ENCODE results near the gene PCBP2. TPM values are rescaled to one million over a fixed set of nuclear protein-coding genes. Genes with fewer than 3 reads are reported as not detected.

The PCBP2 gene
- polyA plus RNA-seq, 3 donors, result 79.6 to 588 (median 81.9) TPM

GRCh38 chr12:53504004-53504920 is 52.4 kb downstream of the PCBP2 start:
- Mint-ChIP-seq H3K9me3 (no peaks in the 10 kb centered on the region), H3K4me1 (peaks cover 29% of the 10 kb centered on the region), H3K36me3 (peaks cover 29 to 47% of the 10 kb centered on the region in 2 donors), H3K27me3 (ENCODE audit: low read depth in 3 of 3) (peaks cover 0 to 4% (median 0%) of the 10 kb centered on the region in 3 donors), H3K27ac (peak overlapping the region in 3 of 7 donors; percentile 46 to 64 (median 46)), H3K4me3 (no peak overlapping the region)
- no peak for TF ChIP-seq CTCF (IDR thresholded peaks at IDR 0.05)
- H3K27ac ChIP-seq (ENCODE audit: low read depth in 1 of 2, low read length in 2 of 2), result peak overlapping the region in 1 of 2 donors; percentile 41
- peaks cover 33 to 45% of the 10 kb centered on the region in 2 donors for H3K36me3 ChIP-seq (replicated peaks in 1 of 2; ENCODE audit: control insufficient read depth in 1 of 2, insufficient read depth in 2 of 2, low read length in 2 of 2)
- no peak overlapping the region for H3K4me2 ChIP-seq (replicated peaks; ENCODE audit: extremely low read depth, low read length, poor library complexity, severe bottlenecking)
- H3K4me1 ChIP-seq (ENCODE audit: control insufficient read depth in 1 of 2, insufficient read depth in 2 of 2, low read length in 2 of 2), result peaks cover 22 to 30% of the 10 kb centered on the region in 2 donors
- intact Hi-C loops (cut with micrococcal nuclease), result loop anchor here (5.0 to 10.0 kb wide), 3 partner anchors 52 to 289 kb away; partner anchors contain the start of genes AAAS (in 1 of the 2) and PCBP2 (in 1 of the 2)
- H3K79me2 ChIP-seq (ENCODE audit: insufficient read depth, low read length), result peaks cover 18% of the 10 kb centered on the region
- no peak overlapping the region for H3K9ac ChIP-seq (ENCODE audit: insufficient read depth, low read length, poor library complexity, severe bottlenecking)
- H3K9me3 ChIP-seq (replicated peaks in 1 of 2; ENCODE audit: control insufficient read depth in 1 of 2, insufficient read depth in 1 of 2, low read length in 2 of 2), result no peaks in the 10 kb centered on the region
- 98% methylated on average over 5 of the region's 14 CpGs for WGBS (ENCODE audit: insufficient coverage)
- H2AFZ ChIP-seq (ENCODE audit: insufficient read depth, low read depth, low read length, poor library complexity, severe bottlenecking), result no peak overlapping the region
- no peaks in the 10 kb centered on the region for H4K20me1 ChIP-seq (ENCODE audit: insufficient read depth, low read length)
- no peaks in the 10 kb centered on the region for H3K27me3 ChIP-seq (ENCODE audit: control insufficient read depth in 2 of 2, insufficient read depth in 2 of 2, low read length in 2 of 2)
- no peak for DNase-seq
- no peak overlapping the region for H3K4me3 ChIP-seq (replicated peaks in 1 of 3; ENCODE audit: low read depth in 2 of 3, low read length in 3 of 3)

- intact Hi-C loops (cut with micrococcal nuclease), result loop anchor here in 1 of 2 donors (10.0 kb wide), 1 partner anchor 290 kb away; no protein-coding TSS in a partner anchor
- DNase-seq, result peak in 1 of 3 donors; percentile 21
Measured at GRCh38 chr12:53505086-53505485, 53.2 kb downstream of the PCBP2 start.

More at GRCh38 chr12:53505086-53505485, 53.2 kb downstream of the PCBP2 start:
- peaks cover 18% of the 10 kb centered on the region for H3K79me2 ChIP-seq (ENCODE audit: insufficient read depth, low read length)
- no peak for TF ChIP-seq CTCF (IDR thresholded peaks at IDR 0.05)
- H4K20me1 ChIP-seq (ENCODE audit: insufficient read depth, low read length), result no peaks in the 10 kb centered on the region
- H2AFZ ChIP-seq (ENCODE audit: insufficient read depth, low read depth, low read length, poor library complexity, severe bottlenecking), result no peak overlapping the region
- peaks cover 16 to 23% of the 10 kb centered on the region in 2 donors for H3K4me1 ChIP-seq (ENCODE audit: control insufficient read depth in 1 of 2, insufficient read depth in 2 of 2, low read length in 2 of 2)
- H3K27ac ChIP-seq (ENCODE audit: low read depth in 1 of 2, low read length in 2 of 2), result peak overlapping the region; percentile 4 to 41
- Mint-ChIP-seq H3K4me1 (peaks cover 24% of the 10 kb centered on the region), H3K36me3 (peaks cover 30 to 49% of the 10 kb centered on the region in 2 donors), H3K9me3 (no peaks in the 10 kb centered on the region), H3K27ac (peak overlapping the region in 4 of 7 donors; percentile 59 to 74 (median 62)), H3K27me3 (ENCODE audit: low read depth in 3 of 3) (peaks cover 0 to 4% (median 0%) of the 10 kb centered on the region in 3 donors), H3K4me3 (no peak overlapping the region)
- no peaks in the 10 kb centered on the region for H3K27me3 ChIP-seq (ENCODE audit: control insufficient read depth in 2 of 2, insufficient read depth in 2 of 2, low read length in 2 of 2)
- no peak overlapping the region for H3K4me3 ChIP-seq (replicated peaks in 1 of 3; ENCODE audit: low read depth in 2 of 3, low read length in 3 of 3)
- no peak overlapping the region for H3K9ac ChIP-seq (ENCODE audit: insufficient read depth, low read length, poor library complexity, severe bottlenecking)
- peaks cover 33 to 48% of the 10 kb centered on the region in 2 donors for H3K36me3 ChIP-seq (replicated peaks in 1 of 2; ENCODE audit: control insufficient read depth in 1 of 2, insufficient read depth in 2 of 2, low read length in 2 of 2)
- H3K4me2 ChIP-seq (replicated peaks; ENCODE audit: extremely low read depth, low read length, poor library complexity, severe bottlenecking), result no peak overlapping the region
- 84% methylated on average over 9 of the region's 10 CpGs for WGBS (ENCODE audit: insufficient coverage)
- H3K9me3 ChIP-seq (replicated peaks in 1 of 2; ENCODE audit: control insufficient read depth in 1 of 2, insufficient read depth in 1 of 2, low read length in 2 of 2), result no peaks in the 10 kb centered on the region

All from CD14-positive monocyte (primary cell).